SHP77 (cell line): Measurements from ENCODE around the gene RER1.
A peak's percentile ranks its signal among the peaks of the same experiment; 100 is the strongest.

Source experiments
- DNase-seq, 2 experiments: peaks; one replicate each; lab custom pipeline; 2025; lab: John Stamatoyannopoulos, UW

Gene RER1

DNA sequence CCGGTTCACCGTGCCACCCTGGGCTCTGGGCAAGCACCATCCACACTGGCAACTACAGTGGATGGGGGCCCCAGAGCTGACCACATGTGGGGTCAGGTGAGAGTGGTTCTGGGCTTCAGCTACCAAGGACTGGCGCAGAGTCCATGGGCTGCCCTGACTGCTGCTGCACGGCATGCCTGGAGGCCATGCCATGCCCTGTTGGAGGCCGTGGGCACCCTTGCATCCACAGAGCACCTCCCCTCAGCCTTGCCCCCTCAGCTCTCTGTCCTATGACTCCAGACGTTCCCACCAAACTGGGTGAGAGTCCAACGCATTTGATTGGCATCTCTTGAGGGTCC lies 15.7 kb upstream of the RER1 start:
- no peak for DNase-seq

DNA sequence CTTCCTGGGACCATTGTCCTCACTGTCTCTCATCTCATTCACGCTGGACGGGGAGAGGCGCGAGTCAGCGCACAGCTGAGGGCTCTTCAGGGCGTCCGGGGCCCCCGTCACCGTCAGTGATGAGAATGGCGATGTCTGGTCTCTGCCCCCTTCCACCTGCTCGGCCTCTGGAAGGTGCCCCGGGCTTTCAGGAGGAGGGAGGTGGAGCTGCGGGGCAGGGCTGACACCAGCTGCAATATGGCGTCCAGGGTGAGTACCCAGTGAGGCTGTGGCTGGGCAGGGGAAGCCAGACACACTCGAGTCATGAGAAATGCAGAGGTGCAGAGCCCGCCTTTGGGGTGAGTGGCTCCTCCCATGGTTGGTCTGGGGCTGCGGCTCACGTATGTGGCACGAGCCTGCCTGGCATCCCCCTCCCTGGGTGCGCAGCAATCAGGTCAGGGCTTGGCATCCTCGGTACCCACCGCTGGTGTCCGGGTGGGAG lies 15.3 kb upstream of the RER1 start:
- no peak for DNase-seq

DNA sequence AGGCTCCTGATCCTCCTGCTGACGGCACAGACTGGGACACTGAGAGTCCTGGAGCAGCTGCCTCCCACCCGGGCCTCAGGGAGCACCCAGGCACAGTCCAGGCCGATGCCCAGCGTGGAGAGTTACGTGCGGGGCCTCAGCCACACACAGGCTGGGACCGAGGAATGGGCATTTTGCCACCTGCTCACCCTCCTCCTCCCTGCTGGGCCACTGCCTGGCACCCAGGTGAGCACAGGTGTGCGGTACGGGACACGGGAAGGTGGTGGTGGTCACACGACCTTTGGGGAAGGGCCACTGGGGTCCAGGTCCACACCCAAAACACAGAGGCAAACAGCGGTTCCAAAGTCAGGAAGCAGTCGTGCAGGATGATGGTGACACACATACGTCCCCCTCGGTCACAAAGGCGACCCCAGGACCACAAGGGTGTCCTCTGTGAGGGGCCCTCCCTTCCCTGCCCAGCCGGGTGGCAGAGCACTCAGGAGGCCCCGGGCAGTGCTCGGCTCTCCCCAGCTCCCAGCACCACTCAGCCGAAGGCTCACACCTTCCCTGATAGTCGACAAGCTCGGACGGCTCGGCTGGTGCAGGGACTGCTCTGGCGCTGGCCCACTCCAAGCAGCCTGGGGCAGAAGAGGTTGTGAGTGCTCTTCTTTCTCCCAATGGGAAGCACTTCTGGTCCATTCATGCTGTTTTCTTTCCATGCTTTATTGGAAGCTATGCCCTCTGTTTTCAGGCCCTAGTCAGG lies 14.5 kb upstream of the RER1 start:
- no peak for DNase-seq

DNA sequence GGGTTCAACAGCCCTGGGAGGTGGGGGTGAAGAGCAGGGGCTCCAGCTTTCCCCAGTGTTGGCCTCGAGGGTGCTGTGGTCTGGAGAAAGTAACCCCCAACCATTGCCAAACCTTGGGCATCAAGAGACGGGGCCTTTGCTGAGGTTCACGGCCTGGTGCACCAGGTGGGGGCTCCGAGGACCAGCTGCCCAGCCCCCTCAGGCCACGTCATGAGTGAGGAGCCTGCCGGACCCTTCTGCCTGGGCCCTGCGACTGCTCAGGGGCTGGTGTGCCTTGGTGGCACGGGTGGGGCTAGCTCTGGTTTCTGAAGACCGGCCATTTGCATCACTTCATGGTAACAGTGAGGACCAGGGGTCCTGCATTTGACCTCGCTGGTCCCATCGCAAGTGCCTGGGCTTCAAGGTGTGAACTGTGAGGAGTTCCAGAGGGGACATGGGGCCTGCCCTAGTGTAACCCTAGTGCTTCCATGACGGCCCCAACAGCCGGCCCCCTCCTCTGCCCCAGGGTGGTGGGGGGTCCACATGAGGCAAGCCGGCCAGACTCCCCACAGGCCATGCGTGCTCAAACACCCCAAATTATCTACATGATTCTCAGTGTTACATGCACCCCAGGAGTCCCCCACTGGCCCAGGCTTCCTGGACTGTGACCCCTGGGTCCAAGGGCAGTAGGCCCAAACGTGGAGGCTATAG lies 13.7 kb upstream of the RER1 start:
- no peak for DNase-seq

DNA sequence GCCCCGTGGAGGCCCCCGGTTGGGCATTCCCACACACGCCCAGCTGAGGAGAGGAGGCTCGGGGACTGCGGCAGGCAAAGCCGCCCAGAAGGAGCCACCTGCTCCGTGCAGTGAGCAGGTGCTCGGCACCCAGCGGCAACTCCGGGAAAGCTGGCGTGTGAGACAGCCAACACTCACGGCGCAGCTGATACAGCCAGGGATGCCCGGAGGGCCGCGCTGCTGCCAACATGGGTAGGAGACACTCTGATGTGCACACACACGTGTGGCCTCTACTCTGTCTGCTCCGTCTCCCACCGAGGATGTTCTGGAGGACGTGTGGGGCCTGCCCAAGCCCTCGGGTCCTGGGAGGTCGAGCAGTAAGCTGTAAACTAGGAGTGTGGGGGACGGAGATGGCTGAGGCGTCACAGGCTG lies 13.2 kb upstream of the RER1 start:
- DNase-seq = peak; percentile 80 to 86

GRCh38 chr1:2378956-2379732 lies 12.5 kb upstream of the RER1 start:
- no peak for DNase-seq

- DNase-seq = no peak
Measured at GRCh38 chr1:2379733-2380404, 11.8 kb upstream of the RER1 start.

DNA sequence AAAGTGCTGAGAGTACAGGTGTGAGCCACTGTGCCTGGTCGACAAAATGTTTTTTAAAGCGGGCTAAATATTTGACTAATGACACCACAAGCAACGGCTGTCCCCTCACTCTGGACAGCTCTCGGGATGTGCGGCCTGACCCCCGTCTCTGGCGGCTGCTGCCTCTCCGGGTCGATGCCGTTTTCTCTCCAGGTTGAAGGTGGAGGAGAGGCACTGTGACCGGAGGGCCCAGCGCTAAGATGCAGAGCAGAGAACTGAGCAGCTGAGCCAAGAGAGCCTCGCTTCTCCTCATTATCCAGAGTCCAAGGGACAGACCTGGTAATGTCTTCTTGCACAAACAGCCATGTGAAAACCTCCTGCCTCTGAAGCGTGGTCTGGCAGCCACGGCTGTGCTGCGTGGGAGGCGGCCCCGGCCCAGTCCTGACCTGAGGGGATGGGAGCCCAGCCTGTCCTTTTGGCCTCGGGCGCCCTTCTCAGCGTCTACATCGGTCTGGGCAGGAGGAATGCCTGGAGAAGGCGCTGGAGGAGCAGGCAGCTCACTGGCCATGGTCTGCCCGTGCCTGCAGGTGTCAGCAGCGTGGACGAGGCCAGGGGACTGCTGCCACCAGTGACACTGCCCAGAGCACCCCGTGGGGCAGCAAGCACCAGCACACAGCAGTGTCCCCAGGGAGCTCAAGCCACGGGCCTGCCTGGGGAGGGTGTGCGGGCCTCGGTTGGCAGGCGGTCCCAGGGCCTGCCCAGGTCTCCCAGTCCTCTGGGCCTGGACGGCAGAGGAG lies 10.6 kb upstream of the RER1 start:
- no peak for DNase-seq

DNA sequence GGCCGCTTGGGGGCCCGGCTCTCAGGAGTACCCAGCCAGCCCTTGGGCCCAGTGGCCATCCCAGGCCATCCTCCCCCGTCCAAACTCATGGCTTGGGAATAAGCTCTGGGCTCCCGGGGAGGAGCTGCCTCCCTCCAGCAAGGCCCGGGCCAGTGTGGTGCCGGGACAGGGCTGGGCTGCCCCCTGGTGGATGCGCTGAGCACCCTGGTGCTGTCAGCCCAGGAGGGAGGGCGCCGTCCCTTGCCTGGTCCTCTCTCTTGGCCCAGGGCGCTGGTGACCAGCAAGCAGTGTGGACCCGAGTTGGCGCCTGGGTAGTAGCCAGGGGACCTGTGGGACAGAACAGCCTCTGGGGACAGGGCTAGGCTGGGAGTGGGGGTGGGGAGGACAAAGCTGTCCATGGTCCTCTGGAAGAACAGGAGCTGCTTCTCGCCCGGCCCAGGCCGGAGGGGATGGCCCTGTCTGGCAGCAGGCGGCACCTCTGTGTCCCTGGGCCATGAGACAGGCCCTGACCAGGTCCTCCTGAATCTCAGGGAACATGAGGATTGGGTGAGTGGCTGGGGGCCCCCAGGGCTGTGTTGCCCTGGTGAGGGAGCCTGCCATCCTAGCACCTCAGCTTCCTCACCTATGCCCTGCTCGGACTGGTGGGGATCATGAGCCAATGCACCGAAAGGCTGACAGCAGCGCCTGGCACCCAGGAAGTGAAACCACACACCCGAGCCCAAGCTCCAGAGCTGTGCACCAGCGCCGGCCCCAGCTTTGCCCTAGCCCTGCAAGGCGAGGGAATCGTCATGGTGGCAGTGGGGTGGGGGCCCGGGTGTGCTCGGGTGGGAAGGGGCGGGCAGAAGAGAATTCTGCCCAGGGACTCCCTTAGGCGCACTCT lies 9.7 kb upstream of the RER1 start:
- peak; percentile 14 to 63 for DNase-seq

GRCh38 chr1:2382621-2383361 lies 8.8 kb upstream of the RER1 start:
- DNase-seq = peak in 1 of 2 experiments; percentile 32

- no peak for DNase-seq
Measured at GRCh38 chr1:2383576-2383975, 8.1 kb upstream of the RER1 start.

DNA sequence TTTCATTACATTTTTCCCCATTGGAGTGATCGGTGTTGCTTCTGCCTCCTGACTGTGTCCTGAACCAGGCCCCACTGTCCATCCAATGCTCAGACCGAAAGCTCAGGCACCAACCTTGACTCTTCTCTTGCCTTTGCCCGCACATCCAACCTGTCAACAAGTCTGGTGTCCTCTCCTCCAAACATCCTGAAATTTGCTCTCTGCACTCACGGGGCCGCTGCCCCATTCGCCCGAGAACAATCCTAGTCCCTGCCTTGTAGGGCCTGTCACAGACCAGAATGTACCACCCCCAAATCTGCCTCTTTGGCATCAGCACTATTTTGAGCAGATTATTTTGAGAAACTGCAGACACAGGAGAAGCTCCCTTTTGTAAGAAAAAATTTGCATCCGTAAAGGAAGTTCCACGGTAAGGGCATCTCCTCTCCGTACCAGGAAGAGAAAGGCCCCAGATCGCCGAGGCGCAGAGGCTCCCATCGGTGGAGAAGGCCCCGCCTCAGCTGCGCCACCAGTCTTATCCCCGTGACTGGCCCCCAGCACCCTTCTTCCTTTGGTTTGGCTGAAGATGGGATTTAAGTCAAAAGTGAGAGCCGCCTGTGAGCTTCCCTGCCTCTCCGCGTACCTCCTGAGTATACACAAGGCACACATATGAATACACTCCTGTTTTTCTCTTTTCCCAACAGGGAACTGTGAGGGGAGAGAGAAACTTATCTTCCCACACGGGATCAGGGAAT lies 7.3 kb upstream of the RER1 start:
- no peak for DNase-seq

- DNase-seq = no peak
Measured at GRCh38 chr1:2384941-2385481, 6.6 kb upstream of the RER1 start.

- no peak for DNase-seq
Measured at GRCh38 chr1:2385606-2386280, 5.9 kb upstream of the RER1 start.

DNA sequence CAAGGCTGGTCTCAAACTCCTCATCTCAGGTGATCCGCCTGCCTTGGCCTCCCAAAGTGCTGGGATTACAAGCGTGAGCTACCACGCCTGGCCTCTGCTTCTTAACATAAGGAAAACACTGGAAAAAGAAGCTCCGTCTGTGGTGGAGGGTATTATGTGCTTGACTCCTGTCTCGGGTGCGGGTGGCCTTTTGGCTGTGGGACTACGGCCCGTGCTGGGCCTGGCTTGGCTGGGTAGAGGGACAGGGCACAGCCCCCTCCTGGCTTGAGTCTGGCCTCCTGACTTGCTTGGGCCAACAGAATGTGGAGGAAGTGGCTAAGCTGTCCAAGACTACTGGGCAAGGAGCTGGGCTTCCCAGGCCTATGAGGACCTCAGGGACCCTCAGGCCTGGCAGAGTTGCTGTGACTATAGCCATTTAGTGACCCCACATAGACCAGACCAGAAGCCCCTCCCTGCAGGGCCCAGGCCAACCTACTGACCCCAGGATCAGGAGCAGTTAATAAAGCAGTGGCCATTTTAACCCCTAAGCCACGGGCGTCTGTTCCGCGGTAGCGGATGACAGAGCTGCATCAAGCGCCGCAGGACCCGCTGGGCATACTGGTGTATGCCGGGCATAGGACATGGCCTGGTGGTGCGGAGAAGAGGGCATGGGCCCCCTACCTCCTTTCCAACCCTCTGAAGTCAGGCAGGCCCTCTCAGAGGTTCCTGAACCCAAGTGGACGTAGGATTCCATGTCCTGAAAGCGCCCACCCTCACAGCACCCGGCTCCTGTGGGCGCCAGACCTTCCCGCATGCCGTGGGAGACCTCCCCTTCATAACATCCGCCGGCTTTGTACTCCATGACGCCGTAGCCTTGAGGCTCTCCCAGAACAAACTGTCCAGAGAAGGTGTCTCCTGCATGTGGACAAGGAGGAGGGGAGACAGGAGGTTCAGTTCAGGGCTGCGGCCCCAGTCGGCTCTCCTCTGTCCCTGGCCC lies 4.7 kb upstream of the RER1 start:
- DNase-seq = no peak

GRCh38 chr1:2388004-2388913 lies 3.4 kb upstream of the RER1 start:
- no peak for DNase-seq
